Cortex of kidney (tissue), 1 donor: ENCODE measurements around the gene NPFFR1.
"Not testable (repeated sequence)": the region's sequence is repeated elsewhere in the genome, so short reads cannot be mapped to it uniquely, and the experiment has no call there.

Source experiments
- DNase-seq: peaks from one replicate; lab custom pipeline; 2025; lab: John Stamatoyannopoulos, UW

NPFFR1 gene

DNA sequence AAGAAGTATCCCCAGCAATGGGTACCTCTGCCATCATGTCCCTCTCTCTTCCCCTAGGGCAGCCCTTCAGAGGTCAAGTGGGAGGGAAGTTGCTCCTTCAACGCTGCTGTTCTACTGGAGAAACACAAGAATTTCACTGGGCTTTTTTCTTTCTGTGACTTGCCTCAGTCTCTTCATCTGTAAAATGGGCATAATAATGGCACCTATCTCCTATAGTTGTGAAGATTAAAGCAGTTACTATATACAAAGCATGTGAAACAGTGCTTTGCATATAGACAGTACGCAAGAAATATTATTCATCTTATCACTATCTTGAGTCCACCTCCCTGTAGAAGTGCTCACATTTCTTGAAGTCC, 1.6 kb upstream of the NPFFR1 start:
- DNase-seq: no peak

DNA sequence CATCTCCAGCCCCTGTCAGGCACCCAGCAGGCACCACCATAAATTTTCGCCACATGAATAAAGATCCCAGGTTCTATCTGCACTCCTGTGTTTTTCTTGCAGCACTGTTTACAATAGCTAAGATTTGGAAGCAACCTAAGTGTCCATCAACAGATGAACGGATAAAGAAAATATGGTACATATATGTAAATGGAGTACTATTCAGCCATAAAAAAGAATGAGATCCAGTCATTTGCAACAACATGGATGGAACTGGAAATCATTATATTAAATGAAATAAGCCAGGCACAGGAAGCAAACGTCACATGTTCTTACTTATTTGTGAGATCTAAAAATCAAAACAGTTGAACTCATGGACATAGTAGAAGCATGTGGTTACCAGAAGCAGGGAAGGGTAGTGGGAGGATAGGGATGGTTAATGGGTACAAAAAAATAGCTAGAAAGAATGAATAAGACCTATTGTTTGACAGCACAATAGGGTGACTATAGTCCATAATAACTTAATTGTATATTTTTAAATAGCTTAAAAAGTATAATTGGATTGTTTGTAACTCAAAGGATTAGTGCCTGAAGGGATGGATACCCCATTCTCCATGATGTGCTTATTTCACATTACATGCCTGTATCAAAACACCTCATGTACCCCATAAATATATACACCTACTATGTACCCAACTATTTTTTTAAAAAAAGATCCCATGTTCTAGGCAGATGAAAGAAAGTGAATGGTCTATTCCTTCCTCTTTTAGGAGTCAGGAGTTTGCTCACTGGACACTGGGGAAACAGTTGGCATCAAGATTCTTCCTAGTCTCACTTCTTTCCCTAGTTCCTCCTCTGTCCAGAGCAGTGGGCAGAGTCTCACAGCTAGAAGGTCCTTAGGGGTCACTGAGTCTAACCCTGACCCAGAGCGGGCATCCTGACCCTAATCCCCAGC, 1.0 kb upstream of the NPFFR1 start:
- no peak for DNase-seq

DNA sequence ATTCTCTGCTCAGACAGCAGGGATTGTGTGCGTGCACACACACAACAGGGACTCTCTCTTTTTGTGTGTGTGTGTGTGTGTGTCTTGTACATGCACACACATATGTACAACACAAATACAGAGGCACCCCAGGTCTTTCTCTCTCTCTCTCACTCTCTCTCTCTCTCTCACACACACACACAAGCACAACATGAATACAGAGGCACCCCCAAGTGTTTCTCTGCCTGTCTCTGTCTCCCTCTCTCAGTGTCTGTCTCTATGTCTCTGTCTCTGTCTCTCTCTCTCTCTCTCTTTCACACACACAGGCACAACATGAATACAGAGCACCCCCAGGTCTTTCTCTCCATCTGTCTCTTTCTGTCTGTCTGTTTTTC, 746 bp downstream of the NPFFR1 start:
- no peak for DNase-seq

DNA sequence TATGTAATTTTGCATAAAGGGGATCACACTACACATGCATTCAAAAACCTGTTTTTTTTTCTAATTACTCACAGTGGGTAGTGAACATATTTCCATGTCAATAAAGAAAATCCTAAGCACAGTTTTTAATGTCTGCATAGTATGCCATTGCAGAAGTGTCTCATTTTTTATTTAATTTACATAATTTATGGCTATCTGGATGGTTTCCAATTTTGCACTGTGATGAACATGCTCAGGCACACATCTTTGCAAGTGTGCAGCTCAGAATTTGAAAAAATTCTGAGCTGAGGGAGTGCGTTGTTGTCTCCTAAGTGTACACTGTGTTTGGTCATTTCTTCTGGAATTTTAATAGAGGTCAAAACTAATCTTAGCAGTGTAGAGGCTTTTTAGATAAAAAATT, 2.2 kb downstream of the NPFFR1 start:
- DNase-seq: no peak

DNA sequence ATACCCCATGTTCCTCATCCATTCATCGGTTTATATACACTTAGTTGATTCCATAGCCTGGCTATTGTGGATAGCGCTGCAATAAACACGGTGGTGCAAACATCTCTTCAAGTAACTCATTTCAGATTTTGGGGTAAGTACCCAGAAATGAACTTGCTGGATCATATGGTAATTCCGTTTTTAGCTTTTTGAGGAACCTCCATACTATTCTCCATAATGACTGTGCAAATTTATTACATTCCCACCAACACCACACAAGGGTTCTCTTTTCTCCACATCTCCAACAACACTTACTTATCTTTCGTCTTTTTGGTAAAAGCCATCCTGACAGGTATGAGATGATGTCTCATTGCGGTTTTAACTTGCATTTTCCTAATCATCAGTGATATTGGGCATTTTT, 3.7 kb downstream of the NPFFR1 start:
- no peak for DNase-seq

DNA sequence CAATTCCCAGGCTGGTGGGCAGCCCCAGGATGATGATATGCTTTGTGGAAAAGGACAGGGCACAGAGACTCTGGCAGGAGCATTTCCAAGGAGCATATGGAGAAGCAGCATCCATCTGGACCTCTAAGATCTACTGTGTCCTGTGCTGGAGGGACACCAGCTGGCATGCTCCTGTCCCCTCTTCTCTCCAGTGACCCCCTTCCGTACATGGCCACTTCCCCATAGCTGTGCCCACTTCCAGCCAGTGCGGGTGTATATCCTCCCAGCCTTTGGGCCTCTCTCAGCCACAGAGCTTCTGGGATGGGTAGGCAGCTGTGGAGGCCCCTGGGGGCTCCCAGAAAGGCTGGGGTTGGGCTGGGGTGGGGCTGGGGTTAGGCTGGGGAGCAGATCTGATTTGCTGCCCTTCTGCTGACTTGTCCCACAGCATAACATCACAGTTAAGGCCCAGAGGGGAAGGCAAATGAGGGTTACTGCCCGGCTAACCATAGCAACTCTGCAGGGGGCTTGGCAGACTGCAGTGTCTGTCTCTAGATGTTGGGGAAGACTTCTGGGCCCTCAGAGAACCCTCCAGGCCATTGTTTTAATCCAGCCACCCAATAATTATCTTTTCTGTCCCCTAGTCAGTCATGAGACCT, 6.3 kb downstream of the NPFFR1 start:
- no peak for DNase-seq

DNA sequence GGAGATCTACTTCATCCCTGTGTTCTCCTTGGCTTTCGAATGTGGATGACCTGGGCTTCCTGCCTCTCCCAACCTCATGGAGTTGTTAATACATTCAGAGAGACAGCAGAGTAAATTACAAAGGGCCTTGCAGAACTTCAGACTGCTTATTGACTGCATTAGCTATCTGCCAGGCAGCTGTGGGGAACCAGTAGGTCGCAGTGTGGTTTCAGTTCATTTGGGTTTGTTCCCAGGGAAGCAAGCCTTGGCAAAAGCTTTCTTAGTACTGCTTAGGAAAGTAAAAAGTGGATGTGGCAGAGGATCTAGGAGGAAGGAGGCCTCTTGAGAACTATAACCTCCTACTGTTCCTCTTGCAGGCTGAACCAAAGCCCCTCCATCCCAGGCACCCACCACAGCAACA, 9.2 kb downstream of the NPFFR1 start:
- no peak for DNase-seq

DNA sequence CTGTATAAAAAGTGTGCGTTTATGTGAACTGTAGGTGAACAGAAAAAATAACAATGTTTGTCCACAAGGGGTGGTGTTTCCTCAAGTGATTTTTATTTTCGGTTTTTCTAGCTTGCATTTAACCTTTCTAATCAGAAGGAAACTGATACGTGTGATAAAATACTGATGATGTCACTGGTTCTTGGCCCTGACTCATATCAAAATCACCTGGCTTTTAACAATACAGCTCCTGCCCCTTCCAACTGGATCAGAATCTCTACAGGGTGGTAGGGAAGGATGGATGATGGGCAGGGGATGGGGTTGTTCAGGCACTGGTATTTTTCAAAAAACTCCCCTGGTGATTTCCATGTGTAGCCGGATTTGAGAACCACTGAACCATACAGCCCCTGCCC, 10.9 kb downstream of the NPFFR1 start:
- no peak for DNase-seq

DNA sequence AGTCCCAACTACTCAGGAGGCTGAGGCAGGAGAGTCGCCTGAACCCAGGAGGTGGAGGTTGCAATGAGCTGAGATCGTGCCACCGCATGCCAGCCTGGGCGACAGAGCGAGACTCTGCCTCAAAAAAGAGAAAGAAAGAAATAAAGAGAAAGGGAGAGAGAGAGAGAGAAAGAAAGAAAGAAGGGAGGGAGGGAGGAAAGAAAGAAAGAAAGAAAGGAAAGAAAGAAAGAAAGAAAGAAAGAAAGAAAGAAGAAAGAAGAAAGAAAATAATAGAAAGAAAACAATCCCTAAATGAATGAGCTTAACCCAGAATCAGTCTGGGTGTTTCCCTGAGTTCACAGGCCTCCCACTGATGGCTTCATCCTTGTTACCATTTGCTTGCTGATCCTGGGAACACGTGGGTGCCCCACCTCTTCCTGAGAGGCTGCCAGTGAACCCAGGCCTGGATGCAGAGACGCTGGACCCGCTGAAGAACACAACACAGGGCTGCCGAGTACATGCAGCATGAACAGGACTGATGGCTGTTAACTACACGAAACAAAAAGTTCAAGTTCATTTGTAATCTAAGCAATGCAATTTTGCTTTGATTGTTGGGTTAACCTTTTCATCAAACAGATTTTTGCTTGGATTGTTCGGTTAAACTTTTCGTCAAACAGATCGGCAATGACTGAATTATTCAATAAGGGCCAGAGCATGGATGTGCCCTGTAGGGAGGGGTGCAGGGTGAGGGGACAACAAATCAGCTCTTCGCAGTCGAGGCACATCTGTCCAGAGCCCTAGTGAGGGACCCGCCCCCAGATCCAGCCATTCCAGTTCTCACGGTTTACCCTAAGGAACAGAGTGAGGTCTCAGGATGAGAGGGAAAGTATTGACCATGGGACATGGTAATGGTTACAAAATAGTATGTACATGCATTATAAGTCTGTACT, 11.5 kb downstream of the NPFFR1 start:
- no peak for DNase-seq

DNA sequence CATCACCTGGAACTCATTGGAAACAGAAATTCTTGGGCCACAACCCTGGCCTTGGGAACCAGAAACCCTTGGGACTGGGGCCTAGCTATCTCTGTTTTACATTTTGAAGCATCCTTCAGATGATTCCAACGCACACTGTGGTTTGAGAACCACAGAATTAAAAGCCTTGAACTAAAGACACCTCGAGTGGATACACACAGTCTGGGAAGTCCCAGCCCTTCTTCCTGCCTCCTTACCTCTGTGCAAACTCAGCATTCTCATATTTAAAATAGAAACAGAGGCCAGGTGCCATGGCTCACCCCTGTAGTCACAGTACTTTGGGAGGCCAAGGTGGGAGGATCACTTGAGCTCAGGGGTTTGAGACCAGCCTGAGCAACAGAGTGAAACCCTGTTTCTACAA, 12.9 kb downstream of the NPFFR1 start:
- no peak for DNase-seq

DNA sequence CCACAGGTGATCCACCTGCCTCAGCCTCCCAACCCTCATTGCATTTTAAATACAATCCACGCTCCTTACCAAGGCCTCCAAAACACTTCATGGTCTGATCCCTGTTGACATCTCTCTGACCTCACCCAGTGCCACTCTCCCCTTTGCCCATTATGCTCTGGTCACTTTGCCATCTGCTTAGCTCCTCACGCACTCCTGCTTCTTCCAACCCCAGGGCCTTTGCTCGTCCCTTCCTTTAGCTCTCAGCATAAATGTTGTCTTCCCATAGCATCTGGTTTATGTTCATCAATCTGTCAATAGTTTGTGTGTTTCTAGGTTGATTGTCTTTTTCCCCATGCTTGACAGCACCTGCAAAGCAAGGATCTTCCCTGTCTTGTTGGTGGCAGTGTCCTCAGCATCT, 14.1 kb downstream of the NPFFR1 start:
- DNase-seq: no peak

DNA sequence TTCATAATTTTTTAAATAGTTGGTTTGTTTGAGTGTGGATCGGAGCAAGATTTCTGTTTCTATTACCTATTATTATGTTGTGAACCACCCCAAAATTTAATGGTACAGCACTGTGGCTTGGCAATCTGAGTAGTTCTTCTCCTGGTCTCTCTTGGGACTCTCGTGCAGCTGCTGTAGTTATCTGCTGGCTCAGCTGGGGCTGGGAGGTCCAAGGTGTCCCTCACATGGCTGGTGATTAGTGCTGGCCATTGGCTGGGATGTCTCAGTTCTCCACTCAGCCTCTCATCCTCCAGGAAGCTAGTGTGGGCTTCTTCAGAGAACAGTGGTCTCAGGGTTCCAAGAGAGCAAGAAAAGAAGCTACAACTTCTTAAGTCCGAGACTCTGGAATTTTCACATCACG, 15.4 kb downstream of the NPFFR1 start:
- no peak for DNase-seq

DNA sequence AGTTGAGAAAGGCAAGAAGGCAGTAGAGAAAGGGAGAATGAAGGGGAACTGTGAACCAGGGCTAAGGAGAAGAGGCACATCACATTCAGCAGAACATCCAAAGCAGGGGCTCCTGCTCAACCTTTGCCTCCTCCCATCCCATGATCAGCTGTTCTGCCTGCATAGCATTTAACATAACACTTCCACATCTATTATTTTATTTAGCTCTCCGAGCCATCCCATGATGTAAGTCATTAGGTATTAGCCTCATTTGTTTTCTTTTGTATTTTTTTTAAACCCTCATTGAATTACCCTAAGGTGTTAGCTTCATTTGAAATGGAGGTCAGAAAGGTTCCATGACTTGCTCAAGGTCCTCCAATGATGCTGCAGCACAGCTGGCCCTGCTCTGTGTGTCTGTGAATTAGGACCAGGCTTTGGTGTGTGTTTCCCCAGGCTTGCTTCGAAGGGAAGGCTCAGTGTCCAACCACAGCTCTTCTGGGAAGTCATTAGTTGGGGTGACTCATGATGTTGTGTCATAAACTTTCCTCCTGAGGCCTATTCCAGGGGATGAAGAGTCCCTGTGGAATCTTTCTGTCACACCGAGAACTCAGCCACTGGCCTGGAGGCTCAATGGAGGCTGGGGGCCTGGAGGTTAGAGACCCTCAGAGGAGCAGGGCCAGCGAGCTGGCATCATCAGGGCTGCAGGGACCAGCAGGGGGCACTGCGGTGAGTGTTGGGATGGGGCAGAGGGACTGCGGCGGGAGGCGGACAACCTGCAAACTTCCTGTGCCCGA, 16.5 kb downstream of the NPFFR1 start:
- DNase-seq: no peak

DNA sequence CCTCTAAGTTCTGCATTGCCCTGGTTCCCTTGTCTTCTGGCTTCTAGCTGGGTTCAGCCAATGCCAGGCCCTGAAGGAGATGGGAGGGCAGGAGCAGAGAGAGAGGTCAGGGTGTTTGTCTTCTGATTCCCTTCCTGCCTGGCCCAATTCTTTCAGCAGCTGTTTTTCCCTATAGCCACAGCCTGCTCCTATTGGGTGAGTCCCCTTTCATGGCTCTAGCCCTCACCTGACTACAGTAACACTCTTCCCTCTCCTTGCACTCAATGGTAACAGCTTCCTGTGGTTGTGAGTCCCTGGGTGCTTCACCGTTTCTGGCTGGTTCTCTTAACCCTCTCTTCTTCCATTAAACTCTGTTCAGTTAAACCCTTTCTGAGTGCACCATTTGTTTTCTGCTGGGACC, 17.1 kb downstream of the NPFFR1 start:
- DNase-seq: no peak

DNA sequence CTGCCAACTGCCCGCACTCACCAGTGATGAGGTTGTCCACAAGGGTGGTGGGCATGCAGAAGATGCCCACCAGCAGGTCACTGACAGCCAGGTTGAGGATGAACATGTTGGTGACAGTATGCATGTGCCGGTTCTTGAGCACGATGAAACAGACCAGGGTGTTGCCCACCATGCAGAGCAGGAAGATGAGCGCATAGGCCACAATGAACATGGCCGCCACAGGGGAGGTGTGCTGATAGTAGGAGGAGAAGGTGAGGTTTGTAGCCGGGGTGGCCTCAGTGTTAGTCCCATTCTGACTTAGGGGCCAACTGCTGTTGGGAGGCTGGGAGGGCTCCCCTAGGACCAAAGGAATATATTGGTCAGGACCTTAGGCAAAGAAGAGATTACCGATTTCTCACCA, 17.7 kb downstream of the NPFFR1 start:
- no peak for DNase-seq

DNA sequence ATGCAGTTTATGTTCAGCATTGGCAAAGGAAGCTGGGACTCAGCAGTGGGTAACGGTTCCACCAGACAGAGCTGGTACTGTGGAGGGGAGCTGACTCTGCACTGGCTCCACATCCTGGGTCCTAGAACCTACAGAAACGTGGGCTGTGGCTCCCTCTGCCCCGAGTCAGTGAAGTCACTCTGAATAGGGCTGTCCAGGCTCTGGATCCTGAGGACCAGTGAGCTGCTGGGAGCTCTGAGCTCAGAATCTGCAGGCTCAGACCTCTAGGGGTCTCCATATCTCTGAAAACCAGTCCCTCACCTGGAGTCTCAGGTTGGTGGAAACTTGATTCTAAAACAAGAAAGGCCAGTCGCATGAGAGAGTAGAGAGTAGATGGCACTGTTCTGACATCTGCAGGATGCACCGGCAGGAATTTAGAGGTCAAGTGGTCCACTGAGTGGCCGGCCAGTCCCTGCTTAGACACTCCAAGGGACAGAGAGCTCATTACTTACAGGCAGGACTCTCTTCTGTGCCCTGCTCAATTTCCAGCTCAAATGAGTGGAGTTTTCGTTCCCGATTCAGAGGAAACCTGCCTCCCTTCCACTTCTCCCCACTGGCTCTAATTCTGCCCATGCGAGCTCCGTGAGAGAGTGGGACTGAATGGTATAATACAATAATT, 18.6 kb downstream of the NPFFR1 start:
- DNase-seq: no peak

DNA sequence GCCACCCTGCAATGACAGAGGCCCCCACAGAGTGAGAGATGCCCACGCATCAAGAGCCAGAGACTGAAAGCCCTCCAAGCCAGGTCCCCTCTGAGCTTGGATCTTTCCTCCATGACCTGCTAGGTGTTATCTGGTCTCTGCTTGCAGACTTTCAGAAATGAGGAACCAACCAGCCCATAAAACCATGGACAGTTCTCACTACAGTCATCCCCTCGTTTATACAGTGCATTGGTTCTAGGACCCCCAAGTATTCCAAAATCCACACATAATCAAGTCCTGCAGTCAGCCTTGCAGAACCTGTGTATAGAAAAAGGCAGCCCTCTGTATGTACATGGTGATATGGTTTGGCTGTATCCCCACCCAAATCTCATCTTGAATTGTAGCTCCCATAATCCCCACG, 23.1 kb downstream of the NPFFR1 start:
- no peak for DNase-seq

DNA sequence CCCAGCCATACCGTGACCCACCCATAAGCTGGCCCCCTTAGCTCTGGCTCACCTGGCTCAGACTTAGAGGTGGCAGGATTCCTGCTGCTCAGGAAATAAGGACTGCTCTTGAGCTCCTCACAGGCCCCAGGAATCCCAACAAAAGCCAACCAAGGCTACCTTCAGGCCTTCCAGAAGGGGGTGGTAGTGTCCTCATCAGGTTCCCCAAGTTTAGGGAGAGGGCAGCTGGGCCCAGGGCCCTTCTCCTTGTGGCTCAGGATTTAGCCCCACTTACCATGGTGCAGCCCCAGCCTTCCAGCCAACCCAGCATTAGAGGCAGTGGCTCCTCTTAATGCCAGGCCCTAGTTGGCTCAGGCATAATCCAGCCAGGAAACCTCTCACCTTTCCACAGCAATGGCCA, 23.5 kb downstream of the NPFFR1 start:
- no peak for DNase-seq

DNA sequence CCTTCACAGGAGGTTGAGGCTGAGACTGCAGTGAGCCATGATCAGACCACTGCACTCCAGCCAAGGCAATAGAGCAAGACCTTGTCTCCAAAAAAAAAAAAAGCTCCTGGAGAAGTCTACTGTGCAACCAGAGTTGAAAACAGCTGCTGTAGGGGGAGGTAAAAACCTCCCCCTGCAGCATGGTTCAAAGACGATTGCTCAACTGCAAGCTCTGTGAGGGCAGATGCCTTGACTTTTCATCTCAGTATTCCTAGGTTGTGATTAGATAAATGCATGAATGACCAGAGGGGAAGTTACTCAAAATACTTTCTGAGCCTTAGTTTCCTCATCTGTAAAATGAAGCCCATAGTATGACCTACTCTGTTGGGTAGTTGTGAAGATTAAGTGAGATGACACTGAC, 25.6 kb downstream of the NPFFR1 start:
- no peak for DNase-seq

DNA sequence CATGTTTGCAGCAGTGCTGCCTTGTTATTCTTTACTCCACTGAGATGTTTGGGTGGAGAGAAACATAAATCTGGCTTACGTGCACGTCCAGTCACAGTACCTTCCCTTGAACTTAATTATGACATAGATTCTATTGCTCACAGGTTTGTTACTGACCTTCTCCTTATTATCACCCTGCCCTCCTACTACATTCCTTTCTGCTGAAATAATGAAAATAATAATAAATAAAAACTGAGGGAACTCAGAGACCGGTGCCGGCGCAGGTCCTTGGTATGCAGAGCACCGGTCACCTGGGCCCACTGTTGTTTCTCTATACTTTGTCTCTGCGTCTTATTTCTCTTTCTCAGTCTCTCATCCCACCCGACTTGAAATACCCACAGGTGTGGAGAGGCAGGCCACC, 26.0 kb downstream of the NPFFR1 start:
- DNase-seq: not testable (repeated sequence)

DNA sequence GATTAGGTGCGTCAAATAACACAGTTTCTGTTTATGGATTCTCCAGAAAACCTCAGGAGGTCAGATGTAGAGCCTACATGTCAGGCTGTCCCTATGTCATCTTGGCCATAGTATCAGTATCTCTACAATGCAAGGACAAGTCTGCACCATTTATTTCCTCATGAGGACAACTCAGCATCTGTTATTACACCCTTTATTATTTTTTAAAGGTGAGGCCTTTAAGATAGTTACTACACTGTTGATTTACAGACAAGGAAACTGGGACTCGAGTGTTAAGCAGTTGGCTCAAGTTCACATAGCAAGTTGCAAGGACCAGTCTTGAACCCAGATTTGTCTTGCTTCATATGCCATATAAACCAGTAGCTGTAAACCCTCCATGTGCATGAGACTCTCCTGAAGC, 27.3 kb downstream of the NPFFR1 start:
- no peak for DNase-seq
